ENCODE measurements around the gene POLDIP2. TPM values are rescaled to one million over a fixed set of nuclear protein-coding genes. Genes with fewer than 3 reads are reported as not detected.
A peak's percentile ranks its signal among the peaks of the same experiment; 100 is the strongest.

Gene POLDIP2
- total and polyA plus RNA-seq, 2 donors (not counting 1 experiment from before 2014, with no cell fraction given), result 79.3 to 89.2 TPM

- no peak overlapping the region for H2AFZ ChIP-seq (ENCODE audit: low read length)
- TF ChIP-seq CTCF (conservative IDR thresholded peaks at IDR 0.05 in 1 of 2, IDR thresholded peaks at IDR 0.05 in 1 of 2; ENCODE audit: low read depth in 1 of 2, low read length in 2 of 2) (no peak), EZH2 (IDR thresholded peaks at IDR 0.05; ENCODE audit: low read length, missing control alignments) (no peak)
These were observed 7.1 kb downstream of the POLDIP2 start for GRCh38 chr17:28350271-28350670.

DNA sequence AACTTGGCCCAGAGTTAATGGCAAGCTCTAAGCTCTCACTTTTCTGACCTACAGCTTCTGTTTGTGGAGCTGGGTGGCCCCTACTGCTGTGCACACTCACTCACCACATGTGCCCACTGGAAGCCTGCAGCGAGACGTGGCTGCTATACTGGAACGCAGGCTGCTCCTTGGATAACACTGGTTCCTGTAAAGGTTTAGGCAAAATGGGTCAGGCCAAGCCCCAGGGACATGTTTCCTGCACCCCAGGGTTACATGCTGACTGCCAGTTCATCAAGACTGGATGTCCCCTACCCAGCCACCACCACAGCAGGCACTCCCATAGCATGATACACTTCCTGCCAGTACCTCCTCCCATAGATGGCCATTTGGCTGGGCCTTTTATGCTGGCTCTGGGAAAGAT is 8.3 kb downstream of the POLDIP2 start:
- Histone ChIP-seq H3K4me1 (ENCODE audit: control insufficient read depth, extremely low read depth, insufficient read depth, low read length) (peaks cover 17% of the 10 kb centered on the region), H3K4me2 (ENCODE audit: extremely low read depth, insufficient read depth, low read length) (no peak overlapping the region), H3K27me3 (ENCODE audit: control insufficient read depth, insufficient read depth, low read length) (no peaks in the 10 kb centered on the region), H3K36me3 (ENCODE audit: control insufficient read depth, insufficient read depth, low read length) (peaks cover 41% of the 10 kb centered on the region), H3K9me3 (ENCODE audit: control insufficient read depth, insufficient read depth, low read depth, low read length) (no peaks in the 10 kb centered on the region), H4K20me1 (ENCODE audit: control insufficient read depth, extremely low read depth, insufficient read depth, low read length) (no peaks in the 10 kb centered on the region), H3K4me3 (replicated peaks in 1 of 4; ENCODE audit: control extremely low read depth in 1 of 4, insufficient read depth in 1 of 4, low read depth in 3 of 4, low read length in 4 of 4) (no peak overlapping the region), H2AFZ (ENCODE audit: low read length) (no peak overlapping the region), H3K79me2 (ENCODE audit: control insufficient read depth, insufficient read depth, low read length) (no peaks in the 10 kb centered on the region), H3K9ac (ENCODE audit: insufficient read depth, low read length) (no peak overlapping the region), H3K27ac (ENCODE audit: insufficient read depth, low read length) (no peak overlapping the region)
- no peak for DNase-seq (ENCODE audit: low read depth in 2 of 2)
- TF ChIP-seq EZH2 (IDR thresholded peaks at IDR 0.05; ENCODE audit: low read length, missing control alignments) (no peak), CTCF (conservative IDR thresholded peaks at IDR 0.05 in 1 of 2, IDR thresholded peaks at IDR 0.05 in 1 of 2; ENCODE audit: low read depth in 1 of 2, low read length in 2 of 2) (no peak)

More at GRCh38 chr17:28350271-28350670, 7.1 kb downstream of the POLDIP2 start:
- Histone ChIP-seq H4K20me1 (ENCODE audit: control insufficient read depth, extremely low read depth, insufficient read depth, low read length) (no peaks in the 10 kb centered on the region), H3K4me2 (ENCODE audit: extremely low read depth, insufficient read depth, low read length) (no peak overlapping the region), H3K4me3 (replicated peaks in 1 of 4; ENCODE audit: control extremely low read depth in 1 of 4, insufficient read depth in 1 of 4, low read depth in 3 of 4, low read length in 4 of 4) (no peak overlapping the region), H3K79me2 (ENCODE audit: control insufficient read depth, insufficient read depth, low read length) (peaks cover 2% of the 10 kb centered on the region), H3K9ac (ENCODE audit: insufficient read depth, low read length) (no peak overlapping the region), H3K36me3 (ENCODE audit: control insufficient read depth, insufficient read depth, low read length) (peaks cover 38% of the 10 kb centered on the region), H3K9me3 (ENCODE audit: control insufficient read depth, insufficient read depth, low read depth, low read length) (no peaks in the 10 kb centered on the region), H3K4me1 (ENCODE audit: control insufficient read depth, extremely low read depth, insufficient read depth, low read length) (peaks cover 17% of the 10 kb centered on the region), H3K27me3 (ENCODE audit: control insufficient read depth, insufficient read depth, low read length) (no peaks in the 10 kb centered on the region), H3K27ac (ENCODE audit: insufficient read depth, low read length) (no peak overlapping the region)
- DNase-seq (ENCODE audit: low read depth in 2 of 2), result no peak

DNA sequence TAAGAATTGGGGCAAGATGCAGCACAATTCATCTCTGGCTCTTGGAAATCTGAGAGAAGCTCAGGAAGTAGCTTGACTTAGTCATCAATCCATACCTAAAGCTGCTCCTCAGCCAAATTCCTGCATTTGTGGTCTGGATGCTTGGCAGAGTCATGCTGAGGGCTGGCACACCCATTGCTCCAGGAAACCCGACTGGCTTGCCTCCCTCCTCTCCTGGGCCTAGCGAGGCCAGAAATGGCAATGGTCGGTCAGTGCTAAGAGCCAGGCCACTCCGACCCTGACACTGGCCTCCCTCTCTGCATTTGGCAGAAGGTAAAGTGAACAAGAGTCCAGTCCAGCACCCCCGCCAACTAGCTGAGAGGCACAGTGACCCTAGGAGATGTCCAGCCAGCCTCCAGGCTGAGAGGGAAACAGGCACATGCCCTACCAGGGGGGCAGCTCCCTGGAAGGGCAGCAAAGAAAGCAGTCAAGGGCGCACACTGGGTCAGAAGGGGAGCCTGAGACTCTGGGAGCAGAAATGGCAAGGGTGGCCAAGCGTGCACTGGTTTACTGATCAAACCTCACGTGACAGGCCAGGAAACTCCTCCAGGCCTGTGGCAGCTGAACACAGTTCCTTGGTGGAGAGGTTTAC is 10.0 kb downstream of the POLDIP2 start:
- Histone ChIP-seq H3K9me3 (ENCODE audit: control insufficient read depth, insufficient read depth, low read depth, low read length) (no peaks in the 10 kb centered on the region), H4K20me1 (ENCODE audit: control insufficient read depth, extremely low read depth, insufficient read depth, low read length) (no peaks in the 10 kb centered on the region), H3K9ac (ENCODE audit: insufficient read depth, low read length) (no peak overlapping the region), H3K4me1 (ENCODE audit: control insufficient read depth, extremely low read depth, insufficient read depth, low read length) (peaks cover 17% of the 10 kb centered on the region), H3K27me3 (ENCODE audit: control insufficient read depth, insufficient read depth, low read length) (no peaks in the 10 kb centered on the region), H3K4me3 (replicated peaks in 1 of 4; ENCODE audit: control extremely low read depth in 1 of 4, insufficient read depth in 1 of 4, low read depth in 3 of 4, low read length in 4 of 4) (no peak overlapping the region), H3K79me2 (ENCODE audit: control insufficient read depth, insufficient read depth, low read length) (no peaks in the 10 kb centered on the region), H3K27ac (ENCODE audit: insufficient read depth, low read length) (peak overlapping the region; percentile 72), H3K4me2 (ENCODE audit: extremely low read depth, insufficient read depth, low read length) (peak overlapping the region; percentile 26), H3K36me3 (ENCODE audit: control insufficient read depth, insufficient read depth, low read length) (peaks cover 44% of the 10 kb centered on the region), H2AFZ (ENCODE audit: low read length) (no peak overlapping the region)
- DNase-seq (ENCODE audit: low read depth in 2 of 2), result peak; percentile 85 to 97
- no peak for TF ChIP-seq CTCF (conservative IDR thresholded peaks at IDR 0.05 in 1 of 2, IDR thresholded peaks at IDR 0.05 in 1 of 2; ENCODE audit: low read depth in 1 of 2, low read length in 2 of 2)
- TF ChIP-seq EZH2 (IDR thresholded peaks at IDR 0.05; ENCODE audit: low read length, missing control alignments), result no peak

All from fibroblast of lung (primary cell).